ENCODE measurements around the gene TNFAIP8.

GRCh38 chr5:119332208-119332607 lies 23.6 kb upstream of the TNFAIP8 start:
- no peak for TF ChIP-seq E2F1 (CRISPR knock-in tag; IDR thresholded peaks at IDR 0.05)
- TF ChIP-seq ARID4B (CRISPR knock-in tag; IDR thresholded peaks at IDR 0.05; ENCODE audit: borderline replicate concordance), result no peak
- TF ChIP-seq MXD4 (CRISPR knock-in tag; IDR thresholded peaks at IDR 0.05; ENCODE audit: borderline replicate concordance), result no peak
- no peak for TF ChIP-seq SMAD3 (CRISPR knock-in tag; IDR thresholded peaks at IDR 0.05; ENCODE audit: borderline replicate concordance)
- no peak for TF ChIP-seq RORB (CRISPR knock-in tag; IDR thresholded peaks at IDR 0.05)
- TF ChIP-seq ZNF263 (CRISPR knock-in tag; IDR thresholded peaks at IDR 0.05; ENCODE audit: low read depth), result no peak
- TF ChIP-seq CTCF (IDR thresholded peaks at IDR 0.05), result no peak
- TF ChIP-seq MAX (CRISPR knock-in tag; IDR thresholded peaks at IDR 0.05), result no peak

All from WTC11 (cell line).